HEK293 (cell line): Measurements from ENCODE around the gene POLD4.

Experiments used
- CTCF ChIP-seq: fragments of 450-650 bp; formaldehyde crosslinking; IDR thresholded peaks from 2 replicates; pipeline ENCODE4 v1.5.1; 2016; ENCODE audit warnings: missing biosample characterization, missing genetic modification characterization
- REST ChIP-seq: fragments of 450-650 bp; formaldehyde crosslinking; IDR thresholded peaks from 2 replicates; pipeline ENCODE4 v1.5.1; 2016; ENCODE audit warnings: missing biosample characterization, missing genetic modification characterization
- ZBTB20 ChIP-seq: fragments of 450-650 bp; formaldehyde crosslinking; IDR thresholded peaks from 2 replicates; pipeline ENCODE4 v1.5.1; 2016; ENCODE audit warnings: missing biosample characterization, missing genetic modification characterization
- ZBTB21 ChIP-seq: fragments of 450-650 bp; formaldehyde crosslinking; IDR thresholded peaks from 2 replicates; pipeline ENCODE4 v1.5.1; 2017; ENCODE audit warnings: missing biosample characterization, missing genetic modification characterization
- ZNF449 ChIP-seq: fragments of 450-650 bp; formaldehyde crosslinking; IDR thresholded peaks from 2 replicates; pipeline ENCODE4 v1.5.1; 2017; ENCODE audit warnings: missing biosample characterization, mild to moderate bottlenecking, missing genetic modification characterization, moderate library complexity
- ZNF639 ChIP-seq: fragments of 450-650 bp; formaldehyde crosslinking; IDR thresholded peaks from 2 replicates; pipeline ENCODE4 v1.5.1; 2016; ENCODE audit warnings: missing biosample characterization, missing genetic modification characterization

- TF ChIP-seq CTCF (tag by site-specific recombination) (no peak), REST (no peak), ZNF449 (tag by site-specific recombination) (no peak), ZBTB20 (tag by site-specific recombination) (no peak; the same call in 1 of the 2 replicates), ZBTB21 (no peak), ZNF639 (tag by site-specific recombination) (no peak)
Observed at GRCh38 chr11:67366546-67366945, 13.2 kb upstream of the POLD4 start.
